Gastrocnemius medialis (tissue), 4 donors: ENCODE results near the gene YTHDF1. TPM values are rescaled to one million over a fixed set of nuclear protein-coding genes. Genes with fewer than 3 reads are reported as not detected.

Experiments
- ATAC-seq, 2 donors: fragments of 150-250 bp; one replicate each; pipeline ENCODE4 v1.9.1; 2016
- DNase-seq, 2 donors: peaks; one replicate each; pipeline ENCODE4 v3.0.0-alpha.2; 2019
- H3K27ac ChIP-seq, 4 donors: fragments of 200-600 bp; sonication (generic); 1 replicate in 1 of 4; 2 replicates in 3 of 4; pipeline ENCODE4 v1.5.1; 2016 to 2018; ENCODE audit warnings: mild to moderate bottlenecking in 2 of 4, moderate library complexity in 1 of 4
- H3K27me3 ChIP-seq, 3 donors: fragments of 200-600 bp; sonication (generic) in 2 of 3; 1 replicate in 1 of 3; 2 replicates in 2 of 3; pipeline versions ENCODE4 v1.5.1 to v1.6.0; 2016 to 2019; ENCODE audit warnings: mild to moderate bottlenecking in 1 of 3, moderate library complexity in 1 of 3
- H3K36me3 ChIP-seq, 2 donors: fragments of 200-600 bp; sonication (generic) in 1 of 2; one replicate each; pipeline ENCODE4 v1.5.1; 2017 to 2018
- H3K4me1 ChIP-seq, 2 donors: fragments of 200-600 bp; sonication (generic) in 1 of 2; one replicate each; pipeline ENCODE4 v1.5.1; 2016 to 2017; ENCODE audit warnings: mild to moderate bottlenecking in 2 of 2
- H3K4me3 ChIP-seq, 4 donors: fragments of 200-600 bp; sonication (generic) in 3 of 4; 1 replicate in 1 of 4; 2 replicates in 3 of 4; pipeline ENCODE4 v1.5.1; 2016 to 2019; ENCODE audit warnings: mild to moderate bottlenecking in 2 of 4
- H3K9me3 ChIP-seq, 3 donors: fragments of 200-600 bp; sonication (generic) in 2 of 3; 1 replicate in 1 of 3; 2 replicates in 2 of 3; pipeline ENCODE4 v1.5.1; 2016 to 2019
- POLR2A ChIP-seq, 2 donors: fragments of 450-650 bp; IDR thresholded peaks; one replicate each; pipeline ENCODE4 v1.6.1; 2017; ENCODE audit warnings: antibody characterized with exemption in 2 of 2, mild to moderate bottlenecking in 2 of 2, moderate library complexity in 2 of 2
- in situ Hi-C, 4 donors: fragments of 200-750 bp; cut with MboI; loops; one replicate each; pipeline versions ENCODE4 v1.15.0 to v1.8.0; 2017; ENCODE audit warnings: low sequenced_read_pairs in 4 of 4
- intact Hi-C: fragments of 100-400 bp; cut with DNase I; formaldehyde crosslinking; loops from one replicate; pipeline ENCODE4 v1.15.1; 2023; ENCODE audit warnings: low total_unique reads
- total RNA-seq, 4 donors: library from RNA; depleted of rRNA; stranded (reverse); fragments of >200 nt; gene quantifications; one replicate each; pipeline versions ENCODE4 v1.1.0 to v1.2.3, GENCODE V29; 2016
- TF ChIP-seq, protein P1 (sequence below), 5 experiments: fragments of 450-650 bp in 3 of 5; fragments of 200-600 bp in 2 of 5; sonication (generic) in 2 of 5; IDR thresholded peaks in 4 of 5; conservative IDR thresholded peaks in 1 of 5; 1 replicate in 4 of 5; 2 replicates in 1 of 5; pipeline ENCODE4 v1.5.1; 2016 to 2019; ENCODE audit warnings: antibody characterized with exemption in 5 of 5, mild to moderate bottlenecking in 3 of 5, moderate library complexity in 3 of 5

YTHDF1 gene
- total RNA-seq, 4 donors from 2014 or later, result 37.1 to 45.7 (median 40.4) TPM

GRCh38 chr20:63261795-63262528 is 46.0 kb upstream of the YTHDF1 start:
- peaks cover 0 to 5% of the 10 kb centered on the region in 2 donors for H3K4me1 ChIP-seq
- in situ Hi-C loops (no loop called here), intact Hi-C loops (no loop called here)
- no peaks in the 10 kb centered on the region for H3K36me3 ChIP-seq
- no peaks in the 10 kb centered on the region for H3K9me3 ChIP-seq
- DNase-seq (no peak), ATAC-seq (no peak)
- TF ChIP-seq POLR2A (IDR thresholded peaks at IDR 0.05), result no peak
- TF ChIP-seq, protein P1, sequence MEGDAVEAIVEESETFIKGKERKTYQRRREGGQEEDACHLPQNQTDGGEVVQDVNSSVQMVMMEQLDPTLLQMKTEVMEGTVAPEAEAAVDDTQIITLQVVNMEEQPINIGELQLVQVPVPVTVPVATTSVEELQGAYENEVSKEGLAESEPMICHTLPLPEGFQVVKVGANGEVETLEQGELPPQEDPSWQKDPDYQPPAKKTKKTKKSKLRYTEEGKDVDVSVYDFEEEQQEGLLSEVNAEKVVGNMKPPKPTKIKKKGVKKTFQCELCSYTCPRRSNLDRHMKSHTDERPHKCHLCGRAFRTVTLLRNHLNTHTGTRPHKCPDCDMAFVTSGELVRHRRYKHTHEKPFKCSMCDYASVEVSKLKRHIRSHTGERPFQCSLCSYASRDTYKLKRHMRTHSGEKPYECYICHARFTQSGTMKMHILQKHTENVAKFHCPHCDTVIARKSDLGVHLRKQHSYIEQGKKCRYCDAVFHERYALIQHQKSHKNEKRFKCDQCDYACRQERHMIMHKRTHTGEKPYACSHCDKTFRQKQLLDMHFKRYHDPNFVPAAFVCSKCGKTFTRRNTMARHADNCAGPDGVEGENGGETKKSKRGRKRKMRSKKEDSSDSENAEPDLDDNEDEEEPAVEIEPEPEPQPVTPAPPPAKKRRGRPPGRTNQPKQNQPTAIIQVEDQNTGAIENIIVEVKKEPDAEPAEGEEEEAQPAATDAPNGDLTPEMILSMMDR (IDR thresholded peaks at IDR 0.05 in 4 of 5, conservative IDR thresholded peaks at IDR 0.05 in 1 of 5), result no peak
- peaks cover 20 to 44% (median 44%) of the 10 kb centered on the region in 3 donors for H3K27me3 ChIP-seq
- no peak overlapping the region for H3K27ac ChIP-seq
- no peak overlapping the region for H3K4me3 ChIP-seq

DNA sequence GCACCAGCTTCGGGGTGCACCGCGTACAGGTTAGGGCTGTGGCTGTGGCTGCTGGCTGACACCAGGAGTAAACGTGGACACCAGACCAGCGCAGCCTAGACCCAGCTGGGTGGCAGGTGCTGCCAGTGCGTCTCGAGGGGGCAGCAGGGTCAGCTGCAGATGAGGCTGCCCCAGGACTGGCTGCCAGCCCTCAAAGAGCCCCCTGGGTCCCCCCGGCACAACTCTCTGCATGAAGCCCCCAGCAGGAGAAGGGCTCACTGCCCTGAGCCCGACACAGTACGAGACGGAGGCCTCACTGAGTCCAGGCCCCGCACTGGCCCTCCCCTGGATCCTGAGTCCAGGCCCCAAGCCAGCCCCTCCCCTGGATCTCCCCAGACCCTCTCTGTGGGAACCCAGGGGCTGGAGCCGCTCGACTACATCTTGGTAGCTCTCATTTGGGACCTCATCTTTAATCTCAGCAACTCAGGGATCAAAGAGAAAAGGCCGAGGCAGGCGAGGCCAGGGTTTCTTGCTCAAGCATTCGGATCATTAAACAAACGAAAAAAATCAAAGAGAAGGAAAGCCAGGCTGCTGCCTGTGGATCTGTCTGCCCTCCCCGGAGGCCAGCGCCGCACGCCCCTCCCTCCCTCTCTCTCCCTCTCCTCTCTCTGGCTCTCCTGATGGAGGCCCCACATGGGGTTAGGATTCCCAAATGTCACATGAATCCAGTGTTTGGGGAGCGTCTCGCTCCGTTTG is 45.3 kb upstream of the YTHDF1 start:
- H3K4me3 ChIP-seq, result no peak overlapping the region
- TF ChIP-seq POLR2A (IDR thresholded peaks at IDR 0.05), result no peak
- TF ChIP-seq, protein P1 (IDR thresholded peaks at IDR 0.05 in 4 of 5, conservative IDR thresholded peaks at IDR 0.05 in 1 of 5), result no peak
- no peaks in the 10 kb centered on the region for H3K36me3 ChIP-seq
- peaks cover 0 to 3% of the 10 kb centered on the region in 2 donors for H3K4me1 ChIP-seq
- intact Hi-C loops (no loop called here), in situ Hi-C loops (no loop called here)
- peaks cover 21 to 44% (median 42%) of the 10 kb centered on the region in 3 donors for H3K27me3 ChIP-seq
- DNase-seq (no peak), ATAC-seq (no peak)
- H3K27ac ChIP-seq, result no peak overlapping the region
- H3K9me3 ChIP-seq, result no peaks in the 10 kb centered on the region

DNA sequence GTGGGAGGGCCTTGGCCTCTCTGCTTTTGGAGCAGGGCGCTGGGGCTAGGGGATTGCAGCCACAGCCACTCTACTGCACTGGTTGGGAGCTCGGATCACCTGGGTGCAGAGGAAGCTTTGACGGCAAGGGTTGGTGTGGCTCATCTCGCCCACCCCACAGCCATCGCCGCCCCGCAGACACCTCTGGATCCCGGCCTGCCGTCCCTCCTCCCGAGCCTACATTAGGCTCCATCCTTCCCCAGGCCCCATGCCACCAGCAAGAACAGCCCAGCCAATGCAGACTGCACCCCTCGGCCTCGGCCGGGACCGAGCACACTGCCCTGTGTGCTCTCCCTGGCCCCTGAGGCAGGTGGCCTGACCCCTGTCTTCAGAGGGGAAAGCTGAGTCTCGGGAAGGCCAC is 44.6 kb upstream of the YTHDF1 start:
- no peak overlapping the region for H3K4me3 ChIP-seq
- in situ Hi-C loops (no loop called here), intact Hi-C loops (no loop called here)
- ATAC-seq (no peak), DNase-seq (no peak)
- peaks cover 20 to 41% (median 39%) of the 10 kb centered on the region in 3 donors for H3K27me3 ChIP-seq
- H3K4me1 ChIP-seq, result no peaks in the 10 kb centered on the region
- TF ChIP-seq POLR2A (IDR thresholded peaks at IDR 0.05), result no peak
- TF ChIP-seq, protein P1 (IDR thresholded peaks at IDR 0.05 in 4 of 5, conservative IDR thresholded peaks at IDR 0.05 in 1 of 5), result no peak
- H3K36me3 ChIP-seq, result no peaks in the 10 kb centered on the region
- no peak overlapping the region for H3K27ac ChIP-seq
- H3K9me3 ChIP-seq, result no peaks in the 10 kb centered on the region

DNA sequence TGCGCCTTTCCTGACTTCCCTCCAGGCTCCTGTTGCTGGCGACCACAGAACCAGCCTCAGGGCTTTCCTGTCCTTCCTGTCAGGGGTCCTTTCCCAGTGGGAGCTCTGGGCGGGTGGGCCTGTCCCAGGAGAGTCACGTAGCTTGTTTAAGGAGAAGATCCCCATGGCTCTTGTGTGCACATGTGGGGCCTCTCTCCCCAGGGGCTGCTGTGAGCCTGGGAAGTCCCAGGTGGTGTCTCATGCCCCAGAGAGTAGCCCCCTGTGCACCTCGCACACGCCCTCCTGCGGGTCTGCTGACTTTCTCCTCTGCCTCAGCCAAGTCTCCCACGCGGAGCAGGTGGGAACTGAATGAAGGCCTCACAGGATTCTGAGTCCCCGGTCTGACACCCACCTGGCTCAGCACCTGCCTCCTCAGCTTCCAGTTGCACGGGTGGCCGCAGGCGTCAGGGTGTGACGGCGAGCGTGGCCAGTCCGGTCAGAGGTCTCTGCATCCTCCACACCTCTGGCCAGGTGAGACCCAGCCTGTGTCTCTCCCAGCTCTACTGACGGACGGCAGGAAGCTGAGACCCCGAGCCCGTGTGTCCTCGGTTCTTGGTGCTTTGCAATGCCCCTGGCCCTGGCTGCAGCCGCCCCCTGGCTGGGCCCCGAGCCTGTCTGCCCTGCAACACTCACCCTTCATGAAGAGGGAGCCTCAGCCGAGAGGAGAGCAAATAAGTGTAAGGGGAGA is 44.0 kb upstream of the YTHDF1 start:
- intact Hi-C loops (no loop called here), in situ Hi-C loops (no loop called here)
- Histone ChIP-seq H3K27me3 (peaks cover 26 to 43% (median 39%) of the 10 kb centered on the region in 3 donors), H3K4me3 (no peak overlapping the region), H3K36me3 (no peaks in the 10 kb centered on the region), H3K4me1 (no peaks in the 10 kb centered on the region), H3K27ac (no peak overlapping the region), H3K9me3 (no peaks in the 10 kb centered on the region)
- no peak for DNase-seq
- ATAC-seq, result no peak
- TF ChIP-seq POLR2A (IDR thresholded peaks at IDR 0.05), result no peak
- TF ChIP-seq, protein P1 (IDR thresholded peaks at IDR 0.05 in 4 of 5, conservative IDR thresholded peaks at IDR 0.05 in 1 of 5), result no peak
